ENCODE results near the gene MSI2. TPM values are rescaled to one million over a fixed set of nuclear protein-coding genes. Genes with fewer than 3 reads are reported as not detected.

The MSI2 gene
- total and polyA plus RNA-seq, 2 experiments from 2014 or later, result 4.3 to 17.9 TPM

DNA sequence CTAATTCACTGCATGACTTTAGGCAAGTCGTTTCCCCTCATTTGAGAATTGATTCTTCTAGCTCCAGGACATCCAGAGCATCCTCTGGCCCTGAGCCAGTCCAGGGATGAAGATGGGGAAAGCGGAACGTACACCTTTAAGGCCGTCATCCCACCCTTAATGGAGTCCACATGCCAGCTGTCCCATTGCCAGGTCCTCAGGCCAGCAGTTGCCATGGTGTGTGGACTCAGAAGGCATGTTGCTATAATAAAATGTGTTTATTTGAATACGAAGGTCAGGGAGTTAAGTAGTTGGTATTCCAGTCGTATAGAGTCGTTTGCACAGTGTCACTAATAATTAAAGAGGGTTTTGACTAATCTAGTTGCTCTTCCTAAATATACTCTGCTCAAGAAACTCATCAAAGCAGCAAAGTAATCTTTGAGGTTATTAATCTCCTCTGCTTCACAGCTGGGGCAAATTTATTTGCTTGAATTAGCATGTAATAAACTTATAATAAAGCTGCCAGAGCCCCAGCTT, 458.4 kb downstream of the MSI2 start:
- TF ChIP-seq EZH2 (IDR thresholded peaks at IDR 0.05; ENCODE audit: insufficient read depth, poor library complexity, severe bottlenecking), result no peak
- TF ChIP-seq EZH2phosphoT487 (IDR thresholded peaks at IDR 0.05; ENCODE audit: insufficient read depth, low read depth), result no peak
- H2AFZ ChIP-seq, result no peak overlapping the region
- no peaks in the 10 kb centered on the region for H3K4me1 ChIP-seq (ENCODE audit: insufficient read depth)
- in situ Hi-C loops (cut with MboI), result no loop called here
- H3K4me3 ChIP-seq, result no peak overlapping the region
- DNase-seq, result no peak
- no peaks in the 10 kb centered on the region for H4K20me1 ChIP-seq (ENCODE audit: insufficient read depth)
- no peaks in the 10 kb centered on the region for H3K36me3 ChIP-seq (ENCODE audit: low read depth)
- WGBS, 2 experiments (ENCODE audit: low coverage in 1 of 2, low lambda C conversion rate in 2 of 2, missing lambda C conversion rate in 2 of 2), result 2 to 7% methylated on average over 7 of the region's 7 CpGs
- H3K27ac ChIP-seq, result no peak overlapping the region
- H3K9me3 ChIP-seq (ENCODE audit: low read depth), result no peaks in the 10 kb centered on the region
- H3K27me3 ChIP-seq (replicated peaks; ENCODE audit: insufficient read depth), result peaks cover 47% of the 10 kb centered on the region
- H3K9ac ChIP-seq, result no peak overlapping the region
- no peak overlapping the region for H3K4me2 ChIP-seq (ENCODE audit: unreplicated experiment)
- H3K79me2 ChIP-seq (ENCODE audit: insufficient read depth), result no peaks in the 10 kb centered on the region
- H3K9me2 ChIP-seq (ENCODE audit: insufficient read depth), result no peaks in the 10 kb centered on the region
- no peaks in the 10 kb centered on the region for H3F3A ChIP-seq (ENCODE audit: insufficient read depth)

DNA sequence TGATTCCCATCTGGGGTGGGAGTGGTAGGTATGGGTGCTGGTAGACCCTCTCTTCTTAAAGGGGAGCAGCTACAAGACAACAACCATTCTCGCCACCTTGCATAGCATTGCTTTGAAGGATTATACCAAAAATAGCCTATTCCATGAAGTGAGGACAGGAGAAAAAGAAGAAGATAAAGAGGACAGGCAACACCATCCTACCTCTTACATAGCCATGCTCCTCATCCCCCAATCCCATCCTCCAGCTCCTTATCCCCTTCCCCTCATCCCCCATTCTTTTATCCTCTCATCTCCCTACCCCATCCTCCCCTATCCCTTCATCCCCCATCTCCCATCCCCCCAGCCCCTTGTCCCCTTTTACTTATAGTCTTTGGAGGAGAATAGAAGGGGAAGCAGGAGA, 459.7 kb downstream of the MSI2 start:
- H3K27me3 ChIP-seq (replicated peaks; ENCODE audit: insufficient read depth), result peaks cover 47% of the 10 kb centered on the region
- no peaks in the 10 kb centered on the region for H3K79me2 ChIP-seq (ENCODE audit: insufficient read depth)
- no peaks in the 10 kb centered on the region for H3K9me2 ChIP-seq (ENCODE audit: insufficient read depth)
- H3F3A ChIP-seq (ENCODE audit: insufficient read depth), result no peaks in the 10 kb centered on the region
- TF ChIP-seq EZH2 (IDR thresholded peaks at IDR 0.05; ENCODE audit: insufficient read depth, poor library complexity, severe bottlenecking), result no peak
- TF ChIP-seq EZH2phosphoT487 (IDR thresholded peaks at IDR 0.05; ENCODE audit: insufficient read depth, low read depth), result no peak
- no peak overlapping the region for H3K9ac ChIP-seq
- 7 to 24% methylated on average over 1 of the region's 1 CpG for WGBS, 2 experiments (ENCODE audit: low coverage in 1 of 2, low lambda C conversion rate in 2 of 2, missing lambda C conversion rate in 2 of 2)
- H3K27ac ChIP-seq, result no peak overlapping the region
- H3K9me3 ChIP-seq (ENCODE audit: low read depth), result no peaks in the 10 kb centered on the region
- H3K4me3 ChIP-seq, result no peak overlapping the region
- in situ Hi-C loops (cut with MboI), result no loop called here
- H2AFZ ChIP-seq, result no peak overlapping the region
- no peak overlapping the region for H3K4me2 ChIP-seq (ENCODE audit: unreplicated experiment)
- H3K36me3 ChIP-seq (ENCODE audit: low read depth), result no peaks in the 10 kb centered on the region
- no peaks in the 10 kb centered on the region for H3K4me1 ChIP-seq (ENCODE audit: insufficient read depth)
- no peaks in the 10 kb centered on the region for H4K20me1 ChIP-seq (ENCODE audit: insufficient read depth)
- no peak for DNase-seq

DNA sequence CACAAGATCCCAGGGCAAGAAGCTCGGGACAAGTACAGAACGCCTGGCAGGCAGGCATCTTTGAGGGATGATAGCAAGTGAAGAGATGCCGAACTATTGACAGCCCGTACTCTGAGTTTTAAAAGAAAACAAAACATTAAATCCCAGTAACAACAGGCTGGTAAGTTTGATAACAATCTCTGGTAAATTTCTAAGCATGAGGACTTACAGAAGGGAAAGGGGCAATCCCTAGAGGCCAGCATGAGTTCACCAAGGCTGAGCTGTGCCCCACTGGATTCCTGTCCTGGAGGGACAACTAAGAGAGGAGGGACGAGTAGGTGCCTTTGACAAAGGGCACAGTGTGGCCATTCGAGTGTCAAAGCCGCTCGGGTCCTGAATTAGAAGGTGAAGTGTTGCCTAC, 462.6 kb downstream of the MSI2 start:
- no peak overlapping the region for H3K9ac ChIP-seq
- H3K27me3 ChIP-seq (replicated peaks; ENCODE audit: insufficient read depth), result peaks cover 26% of the 10 kb centered on the region
- no peak for TF ChIP-seq EZH2 (IDR thresholded peaks at IDR 0.05; ENCODE audit: insufficient read depth, poor library complexity, severe bottlenecking)
- no peak for TF ChIP-seq EZH2phosphoT487 (IDR thresholded peaks at IDR 0.05; ENCODE audit: insufficient read depth, low read depth)
- no peaks in the 10 kb centered on the region for H3F3A ChIP-seq (ENCODE audit: insufficient read depth)
- 62 to 68% methylated on average over 8 of the region's 8 CpGs for WGBS, 2 experiments (ENCODE audit: low coverage in 1 of 2, low lambda C conversion rate in 2 of 2, missing lambda C conversion rate in 2 of 2)
- H4K20me1 ChIP-seq (ENCODE audit: insufficient read depth), result no peaks in the 10 kb centered on the region
- H3K9me3 ChIP-seq (ENCODE audit: low read depth), result no peaks in the 10 kb centered on the region
- in situ Hi-C loops (cut with MboI), result no loop called here
- no peaks in the 10 kb centered on the region for H3K79me2 ChIP-seq (ENCODE audit: insufficient read depth)
- no peak overlapping the region for H3K27ac ChIP-seq
- no peaks in the 10 kb centered on the region for H3K36me3 ChIP-seq (ENCODE audit: low read depth)
- no peak for DNase-seq
- H3K4me1 ChIP-seq (ENCODE audit: insufficient read depth), result no peaks in the 10 kb centered on the region
- no peaks in the 10 kb centered on the region for H3K9me2 ChIP-seq (ENCODE audit: insufficient read depth)
- no peak overlapping the region for H3K4me2 ChIP-seq (ENCODE audit: unreplicated experiment)
- H2AFZ ChIP-seq, result no peak overlapping the region
- H3K4me3 ChIP-seq, result no peak overlapping the region

DNA sequence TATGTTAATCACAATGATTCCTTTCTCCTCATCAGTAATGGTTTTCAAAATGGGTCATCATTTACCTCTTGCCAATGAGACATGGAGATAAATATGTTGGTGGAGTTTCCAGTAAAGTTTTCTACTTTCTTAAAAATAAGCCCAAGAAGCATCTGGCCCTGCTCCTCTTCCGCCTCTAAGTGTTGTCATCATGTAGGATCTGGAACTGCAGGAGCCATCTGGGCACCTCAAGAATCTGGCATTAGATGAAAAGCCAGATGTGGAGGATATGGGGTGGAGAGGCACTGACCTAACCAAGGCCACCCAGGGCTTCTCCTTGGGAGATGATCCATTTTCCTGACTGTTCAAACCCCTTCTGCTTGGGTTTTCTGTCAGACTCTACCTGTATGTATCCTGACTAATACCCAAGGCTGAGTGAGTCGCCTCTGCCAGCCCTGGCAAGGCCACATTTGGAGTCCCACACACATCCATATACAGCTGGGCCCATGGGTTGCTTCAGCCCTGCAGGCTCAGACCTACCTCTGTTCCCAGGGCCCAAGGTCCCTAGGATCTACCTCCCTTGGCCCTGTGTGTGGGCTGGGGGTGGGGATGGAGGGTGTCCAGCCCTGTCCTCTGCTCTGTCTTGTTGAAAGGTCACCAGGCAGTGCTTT, 464.2 kb downstream of the MSI2 start:
- 47 to 51% methylated on average over 2 of the region's 2 CpGs for WGBS, 2 experiments (ENCODE audit: low coverage in 1 of 2, low lambda C conversion rate in 2 of 2, missing lambda C conversion rate in 2 of 2)
- no peak for DNase-seq
- Histone ChIP-seq H3K27me3 (replicated peaks; ENCODE audit: insufficient read depth) (peaks cover 14% of the 10 kb centered on the region), H3K4me2 (ENCODE audit: unreplicated experiment) (no peak overlapping the region), H3F3A (ENCODE audit: insufficient read depth) (no peaks in the 10 kb centered on the region), H3K36me3 (ENCODE audit: low read depth) (no peaks in the 10 kb centered on the region), H3K9ac (no peak overlapping the region), H3K27ac (no peak overlapping the region), H3K79me2 (ENCODE audit: insufficient read depth) (no peaks in the 10 kb centered on the region), H3K9me2 (ENCODE audit: insufficient read depth) (no peaks in the 10 kb centered on the region), H2AFZ (no peak overlapping the region), H4K20me1 (ENCODE audit: insufficient read depth) (no peaks in the 10 kb centered on the region), H3K9me3 (ENCODE audit: low read depth) (no peaks in the 10 kb centered on the region), H3K4me1 (ENCODE audit: insufficient read depth) (no peaks in the 10 kb centered on the region), H3K4me3 (no peak overlapping the region)
- TF ChIP-seq EZH2phosphoT487 (IDR thresholded peaks at IDR 0.05; ENCODE audit: insufficient read depth, low read depth) (no peak), EZH2 (IDR thresholded peaks at IDR 0.05; ENCODE audit: insufficient read depth, poor library complexity, severe bottlenecking) (no peak)
- in situ Hi-C loops (cut with MboI), result no loop called here

Measured in GM23248 (cell line).